Retinal pigment epithelial cell (primary cell): ENCODE measurements around the gene MGMT.

Source experiments
- DNase-seq: peaks from one replicate; pipeline ENCODE4 v3.0.0-alpha.2; 2010; ENCODE audit warnings: low read depth
- H3K4me3 ChIP-seq: 2 replicates; pipeline ENCODE4 v1.5.1; 2011; ENCODE audit warnings: mild to moderate bottlenecking, low read length, control low read depth, moderate library complexity
- CTCF ChIP-seq: conservative IDR thresholded peaks from 2 replicates; pipeline ENCODE4 v1.5.1; 2011; ENCODE audit warnings: low read depth, low read length, control low read depth, inconsistent platforms

Gene MGMT

GRCh38 chr10:129761197-129761972 is 294.3 kb downstream of the MGMT start:
- no peak for TF ChIP-seq CTCF
- no peak for DNase-seq
- no peak overlapping the region for H3K4me3 ChIP-seq

GRCh38 chr10:129761981-129762956 is 295.2 kb downstream of the MGMT start:
- H3K4me3 ChIP-seq, result no peak overlapping the region
- no peak for TF ChIP-seq CTCF
- no peak for DNase-seq

- no peak overlapping the region for H3K4me3 ChIP-seq
- no peak for TF ChIP-seq CTCF
- DNase-seq, result no peak
Observed at GRCh38 chr10:129764011-129764900, 297.2 kb downstream of the MGMT start.

DNA sequence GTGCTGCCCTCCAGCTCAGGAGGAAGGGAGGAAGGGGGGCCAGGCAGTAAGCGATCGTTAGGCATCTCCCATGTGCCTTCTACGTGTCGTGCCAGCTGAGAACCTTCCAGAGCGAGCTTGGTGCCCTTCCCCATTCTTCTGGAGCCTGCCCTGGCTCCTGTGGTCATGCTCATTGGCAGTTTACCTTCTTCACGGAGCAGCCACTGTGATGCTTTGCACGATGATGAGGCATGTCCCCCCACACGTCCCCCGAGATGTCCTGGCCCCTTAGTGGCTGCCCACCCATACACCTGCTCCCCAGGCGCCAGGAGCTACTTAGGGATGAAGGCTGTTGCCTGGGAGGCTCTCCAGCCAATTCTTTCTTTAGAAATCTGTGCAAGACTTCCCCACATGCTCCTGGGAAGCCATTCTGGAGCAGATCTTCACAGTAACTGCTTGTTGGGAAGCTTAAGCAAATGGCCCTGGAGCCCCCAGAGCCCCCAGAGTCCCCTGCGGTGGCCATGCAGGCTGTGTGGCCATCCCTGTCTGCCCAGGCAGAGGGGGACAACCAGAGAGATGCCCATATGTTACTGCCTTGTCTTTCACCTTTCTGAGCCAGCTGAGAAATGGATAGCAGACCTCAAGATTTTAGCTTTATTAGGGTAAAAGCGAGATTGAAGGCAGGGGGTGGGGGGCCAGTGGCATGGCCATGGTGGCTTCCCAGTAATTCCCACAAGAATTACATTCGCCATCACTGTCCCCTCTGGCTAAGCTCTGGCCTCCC is 298.0 kb downstream of the MGMT start:
- no peak for TF ChIP-seq CTCF
- H3K4me3 ChIP-seq, result no peak overlapping the region
- DNase-seq, result no peak

DNA sequence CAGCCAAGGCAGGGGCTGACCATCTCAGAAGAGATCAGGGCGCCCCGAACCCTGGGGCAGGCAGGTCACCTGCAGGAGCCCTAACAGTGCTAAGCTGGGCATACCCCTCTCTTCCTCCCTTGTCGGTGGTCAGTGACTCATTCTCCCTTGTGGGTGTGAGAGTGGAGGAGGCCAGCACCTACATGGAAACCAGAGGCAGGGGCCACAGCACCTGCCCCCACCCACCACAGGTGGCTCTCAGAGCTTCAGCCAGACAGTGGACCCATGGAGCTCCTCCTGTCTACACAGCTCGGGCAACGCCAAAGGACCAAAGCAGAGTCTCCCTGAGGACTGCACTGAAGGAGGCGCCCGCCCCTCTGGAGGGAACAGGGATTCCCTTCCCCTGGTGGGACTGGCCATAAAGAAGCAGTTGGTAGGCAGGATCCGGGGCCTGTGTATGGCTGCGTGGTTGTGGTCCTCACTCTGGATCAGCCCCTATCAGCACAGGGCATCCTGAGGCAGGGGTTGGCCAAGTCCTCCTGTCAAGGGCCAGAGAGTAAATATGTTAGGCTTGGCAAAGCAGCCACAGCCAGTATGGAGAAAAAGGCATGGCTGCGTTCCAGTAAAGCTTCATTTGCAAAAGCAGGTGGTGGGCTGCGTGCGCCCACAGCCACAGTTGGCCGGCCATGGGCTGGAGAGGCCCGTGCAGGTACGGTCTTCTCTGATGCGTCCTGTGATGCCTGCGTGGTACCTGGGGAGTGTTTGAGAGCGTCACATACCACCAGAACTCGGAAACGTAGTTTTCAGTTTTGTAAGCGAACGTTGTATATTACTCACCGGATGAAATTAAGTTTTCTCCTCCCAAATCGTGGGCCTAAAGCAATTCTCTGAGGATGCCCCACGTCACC is 298.9 kb downstream of the MGMT start:
- no peak for TF ChIP-seq CTCF
- no peak for DNase-seq
- H3K4me3 ChIP-seq, result no peak overlapping the region
